ENCODE data around the gene GNGT1. TPM values are rescaled to one million over a fixed set of nuclear protein-coding genes. Genes with fewer than 3 reads are reported as not detected.
"Not testable (repeated sequence)": the region's sequence is repeated elsewhere in the genome, so short reads cannot be mapped to it uniquely, and the experiment has no call there.

Gene GNGT1
- total RNA-seq, 2 experiments from 2014 or later: not detected

- Mint-ChIP-seq H3K4me1 (ENCODE audit: low read depth) (peaks cover under 1% of the 10 kb centered on the region), H3K36me3 (no peaks in the 10 kb centered on the region), H3K9me3 (no peaks in the 10 kb centered on the region), H3K4me3 (no peak overlapping the region), H3K27me3 (peaks cover 17% of the 10 kb centered on the region), H3K27ac (no peak overlapping the region)
- no peak for DNase-seq
- ChIA-PET CTCF (no interaction called here), POLR2A (no interaction called here)
- intact Hi-C loops (cut with micrococcal nuclease): no loop called here
Observed at GRCh38 chr7:93884541-93884940, 21.8 kb upstream of the GNGT1 start.

GRCh38 chr7:93889261-93889660 lies 17.1 kb upstream of the GNGT1 start:
- intact Hi-C loops (cut with micrococcal nuclease): no loop called here
- Mint-ChIP-seq H3K9me3 (no peaks in the 10 kb centered on the region), H3K27me3 (peaks cover 45% of the 10 kb centered on the region), H3K27ac (no peak overlapping the region), H3K4me1 (ENCODE audit: low read depth) (peaks cover 12% of the 10 kb centered on the region), H3K4me3 (no peak overlapping the region), H3K36me3 (no peaks in the 10 kb centered on the region)
- POLR2A ChIA-PET: no interaction called here
- no peak for DNase-seq
- CTCF ChIA-PET: no interaction called here

- Mint-ChIP-seq H3K4me1 (ENCODE audit: low read depth) (peaks cover 12% of the 10 kb centered on the region), H3K4me3 (peak overlapping the region; percentile 49), H3K27me3 (peaks cover 45% of the 10 kb centered on the region), H3K27ac (no peak overlapping the region), H3K36me3 (no peaks in the 10 kb centered on the region), H3K9me3 (no peaks in the 10 kb centered on the region)
- DNase-seq: peak; percentile 18
- CTCF ChIA-PET: no interaction called here
- intact Hi-C loops (cut with micrococcal nuclease): no loop called here
- POLR2A ChIA-PET: no interaction called here
Observed at GRCh38 chr7:93890041-93890463, 16.3 kb upstream of the GNGT1 start.

- ChIA-PET CTCF (no interaction called here), POLR2A (no interaction called here)
- Mint-ChIP-seq H3K4me3 (peak within 1 kb of the TSS; percentile 49), H3K9me3 (no peaks in the 10 kb centered on the region), H3K27me3 (peaks cover 45% of the 10 kb centered on the region), H3K36me3 (no peaks in the 10 kb centered on the region), H3K27ac (no peak within 1 kb of the TSS), H3K4me1 (ENCODE audit: low read depth) (peaks cover 12% of the 10 kb centered on the region)
- peak; percentile 31 for DNase-seq
- intact Hi-C loops (cut with micrococcal nuclease): no loop called here
Observed at GRCh38 chr7:93890464-93891068, 15.8 kb upstream of the GNGT1 start, which contains the start of gene TFPI2. Gene TFPI2 (minus strand): TSS chr7:93890753. CDS start chr7:93890678, 75 bp downstream.

GRCh38 chr7:93894426-93894825 lies 11.9 kb upstream of the GNGT1 start:
- no peak overlapping the region for H3K27ac Mint-ChIP-seq

GRCh38 chr7:93894966-93895640 lies 11.3 kb upstream of the GNGT1 start:
- H3K27me3 Mint-ChIP-seq: peaks cover 29% of the 10 kb centered on the region
- no peak for DNase-seq
- ChIA-PET POLR2A (no interaction called here), CTCF (no interaction called here)
- no peaks in the 10 kb centered on the region for H3K9me3 Mint-ChIP-seq
- H3K36me3 Mint-ChIP-seq: no peaks in the 10 kb centered on the region
- intact Hi-C loops (cut with micrococcal nuclease): no loop called here
- H3K4me3 Mint-ChIP-seq: no peak overlapping the region
- H3K4me1 Mint-ChIP-seq (ENCODE audit: low read depth): peaks cover 5% of the 10 kb centered on the region
- H3K27ac Mint-ChIP-seq: no peak overlapping the region

More at GRCh38 chr7:93894426-93894825, 11.9 kb upstream of the GNGT1 start:
- POLR2A ChIA-PET: no interaction called here
- Mint-ChIP-seq H3K4me3 (no peak overlapping the region), H3K27me3 (peaks cover 31% of the 10 kb centered on the region), H3K4me1 (ENCODE audit: low read depth) (peaks cover 12% of the 10 kb centered on the region), H3K36me3 (no peaks in the 10 kb centered on the region), H3K9me3 (no peaks in the 10 kb centered on the region)
- DNase-seq: no peak
- CTCF ChIA-PET: no interaction called here
- intact Hi-C loops (cut with micrococcal nuclease): no loop called here

- CTCF ChIA-PET: interaction anchor here (0.6 kb wide), 1 partner anchor 177 kb away, joined by 3 read pairs; no protein-coding TSS in a partner anchor
- intact Hi-C loops (cut with micrococcal nuclease): no loop called here
Observed at GRCh38 chr7:93895859-93896600, 10.3 kb upstream of the GNGT1 start.

GRCh38 chr7:93897680-93898079 lies 8.7 kb upstream of the GNGT1 start:
- Mint-ChIP-seq H3K27ac (no peak overlapping the region), H3K27me3 (peaks cover 13% of the 10 kb centered on the region), H3K9me3 (no peaks in the 10 kb centered on the region), H3K4me3 (no peak overlapping the region), H3K36me3 (no peaks in the 10 kb centered on the region), H3K4me1 (ENCODE audit: low read depth) (no peaks in the 10 kb centered on the region)
- ChIA-PET CTCF (interaction anchor here (0.6 kb wide), 2 partner anchors 25 to 148 kb away, joined by 3 read pairs; no protein-coding TSS in a partner anchor), POLR2A (no interaction called here)
- intact Hi-C loops (cut with micrococcal nuclease): no loop called here
- DNase-seq: no peak

More at GRCh38 chr7:93895859-93896600, 10.3 kb upstream of the GNGT1 start:
- Mint-ChIP-seq H3K27me3 (peaks cover 26% of the 10 kb centered on the region), H3K4me1 (ENCODE audit: low read depth) (no peaks in the 10 kb centered on the region), H3K27ac (no peak overlapping the region), H3K4me3 (no peak overlapping the region), H3K9me3 (no peaks in the 10 kb centered on the region), H3K36me3 (no peaks in the 10 kb centered on the region)
- no peak for DNase-seq
- POLR2A ChIA-PET: no interaction called here

GRCh38 chr7:93902777-93903423 lies 3.5 kb upstream of the GNGT1 start:
- H3K4me3 Mint-ChIP-seq: no peak overlapping the region
- ChIA-PET POLR2A (no interaction called here), CTCF (interaction anchor here (0.7 to 1.4 kb wide), 10 partner anchors 16 to 492 kb away, joined by 3 to 13 read pairs (median 3); partner anchors contain the start of gene GNG11)
- no peak for DNase-seq
- peaks cover 7% of the 10 kb centered on the region for H3K27me3 Mint-ChIP-seq
- H3K9me3 Mint-ChIP-seq: no peaks in the 10 kb centered on the region
- no peaks in the 10 kb centered on the region for H3K4me1 Mint-ChIP-seq (ENCODE audit: low read depth)
- intact Hi-C loops (cut with micrococcal nuclease): loop anchor here (1.0 to 2.0 kb wide), 3 partner anchors 99 to 492 kb away; partner anchors contain the start of gene COL1A2
- no peak overlapping the region for H3K27ac Mint-ChIP-seq
- H3K36me3 Mint-ChIP-seq: no peaks in the 10 kb centered on the region

GRCh38 chr7:93910076-93910994 lies 4.0 kb downstream of the GNGT1 start:
- Mint-ChIP-seq H3K27me3 (peaks cover 2% of the 10 kb centered on the region), H3K27ac (no peak overlapping the region), H3K36me3 (no peaks in the 10 kb centered on the region), H3K4me1 (ENCODE audit: low read depth) (no peaks in the 10 kb centered on the region), H3K4me3 (no peak overlapping the region), H3K9me3 (no peaks in the 10 kb centered on the region)
- ChIA-PET POLR2A (no interaction called here), CTCF (interaction anchor here (1.8 kb wide), 1 partner anchor 10 kb away, joined by 4 read pairs; no protein-coding TSS in a partner anchor)
- intact Hi-C loops (cut with micrococcal nuclease): no loop called here
- no peak for DNase-seq

GRCh38 chr7:93911242-93911641 lies 4.9 kb downstream of the GNGT1 start:
- H3K9me3 Mint-ChIP-seq; POLR2A ChIA-PET; H3K4me1 Mint-ChIP-seq (ENCODE audit: low read depth); H3K27me3 Mint-ChIP-seq; H3K4me3 Mint-ChIP-seq; H3K36me3 Mint-ChIP-seq; intact Hi-C loops (cut with micrococcal nuclease); DNase-seq; H3K27ac Mint-ChIP-seq; CTCF ChIA-PET: not testable (repeated sequence)
